ENCODE measurements around the gene MLIP. TPM values are rescaled to one million over a fixed set of nuclear protein-coding genes. Genes with fewer than 3 reads are reported as not detected.

Gene MLIP
- total and polyA plus RNA-seq, 2 of the 8 experiments (the other 6 are each of a cell fraction or from before 2014, with no cell fraction given) = not detected

DNA sequence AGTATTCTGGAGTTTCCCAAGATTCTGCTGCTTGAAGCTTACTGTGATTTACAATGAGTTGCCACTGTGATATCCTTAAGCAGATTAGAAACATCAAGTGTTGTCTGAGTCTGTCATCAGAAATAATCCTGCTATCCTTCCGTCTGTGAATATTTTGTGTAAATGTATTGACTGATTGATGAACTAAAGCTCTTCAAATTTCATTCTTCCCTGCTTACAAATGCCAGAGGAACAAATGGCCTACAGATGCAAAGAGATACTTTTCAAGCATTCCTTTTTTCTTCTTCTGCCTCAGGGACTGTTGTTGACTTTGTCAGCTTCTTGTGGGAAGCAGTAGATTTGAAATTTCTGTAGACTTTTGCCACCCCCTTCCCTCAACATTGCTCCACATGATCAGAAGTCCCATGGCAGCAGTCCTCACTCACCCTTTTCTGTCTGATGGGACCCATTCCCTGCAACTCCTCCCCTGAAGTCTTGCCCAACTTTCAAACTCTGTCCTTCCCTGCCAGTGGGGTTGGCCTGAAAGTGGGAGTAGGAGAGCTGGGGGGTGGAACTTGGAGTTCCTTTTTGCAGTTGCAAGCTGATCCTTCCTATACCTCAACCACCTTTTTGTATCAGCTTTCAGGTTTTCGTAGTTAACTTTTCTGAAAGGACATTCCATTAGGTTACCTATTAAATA, 38.5 kb upstream of the MLIP start:
- Histone ChIP-seq H2BK20ac (ENCODE audit: low read length) (no peak overlapping the region; the same call in 1 of the 2 replicates), H3K4me3 (ENCODE audit: extremely low read depth in 1 of 4, insufficient read depth in 2 of 4, low read depth in 3 of 4, low read length in 4 of 4) (no peak overlapping the region), H4K20me1 (replicated peaks in 1 of 2; ENCODE audit: control insufficient read depth in 1 of 2, insufficient read depth in 2 of 2, low read length in 2 of 2) (no peaks in the 10 kb centered on the region), H2BK5ac (ENCODE audit: low read depth, low read length) (no peak overlapping the region), H3K14ac (ENCODE audit: insufficient read length) (no peak overlapping the region), H2AK5ac (ENCODE audit: low read depth, low read length) (no peak overlapping the region), H3K27me3 (replicated peaks in 1 of 4; ENCODE audit: control insufficient read depth in 3 of 4, extremely low read depth in 1 of 4, insufficient read depth in 3 of 4, low read length in 3 of 4) (no peaks in the 10 kb centered on the region), H2AFZ (ENCODE audit: low read length) (0 out of 2 replicates have a peak overlapping the region, but pooled peaks have one; percentile 73), H3K79me2 (ENCODE audit: control insufficient read depth in 1 of 2, insufficient read depth in 2 of 2, low read length in 2 of 2) (no peaks in the 10 kb centered on the region), H2BK15ac (ENCODE audit: low read length) (no peak overlapping the region; the same call in 1 of the 2 replicates), H4K8ac (ENCODE audit: extremely low read depth, insufficient read depth, low read length) (no peak overlapping the region), H3K27ac (ENCODE audit: low read depth, low read length) (no peak overlapping the region), H3K23ac (ENCODE audit: insufficient read length) (no peak overlapping the region), H3K56ac (replicated peaks; ENCODE audit: insufficient read length, low read depth, low read length) (no peak overlapping the region), H3K79me1 (ENCODE audit: low read depth, low read length) (no peaks in the 10 kb centered on the region), H3K4ac (replicated peaks; ENCODE audit: insufficient read length, low read depth, low read length) (no peak overlapping the region), H3K4me1 (replicated peaks in 1 of 4; ENCODE audit: control insufficient read depth in 3 of 4, insufficient read depth in 4 of 4, low read length in 3 of 4) (peaks cover 5 to 11% (median 7%) of the 10 kb centered on the region in 4 experiments; a peak in 4 of 7 replicates), H2BK12ac (ENCODE audit: low read depth, low read length) (no peak overlapping the region), H3K9ac (replicated peaks in 1 of 4; ENCODE audit: extremely low read depth in 1 of 4, low read depth in 3 of 4, low read length in 3 of 4) (no peak overlapping the region), H3K18ac (ENCODE audit: extremely low read depth, low read length) (no peak overlapping the region; the same call in 1 of the 2 replicates), H3K23me2 (ENCODE audit: low read depth, low read length) (no peaks in the 10 kb centered on the region), H2BK120ac (replicated peaks; ENCODE audit: low read depth, low read length) (no peak overlapping the region), H4K91ac (replicated peaks; ENCODE audit: insufficient read length, low read length) (no peak overlapping the region), H3K4me2 (ENCODE audit: insufficient read depth in 1 of 2, low read depth in 2 of 2, low read length in 2 of 2) (no peak overlapping the region), H4K5ac (ENCODE audit: insufficient read length, low read depth, low read length) (no peak overlapping the region), H3K36me3 (ENCODE audit: control insufficient read depth in 2 of 4, insufficient read depth in 4 of 4, low read length in 3 of 4) (no peaks in the 10 kb centered on the region), H3K9me3 (ENCODE audit: insufficient read depth in 2 of 2, low read depth in 1 of 2, low read length in 1 of 2) (no peaks in the 10 kb centered on the region)
- DNase-seq (ENCODE audit: low read depth in 1 of 2, low spot score in 2 of 2) (no peak), FAIRE-seq (no peak)
- POLR2A ChIA-PET (ENCODE audit: partially characterized antibody) = no interaction called here
- CTCF ChIA-PET (ENCODE audit: partially characterized antibody) = interaction anchor here (0.6 to 1.5 kb wide), 4 partner anchors 86 to 1223 kb away, joined by 3 to 4 read pairs (median 3); no protein-coding TSS in a partner anchor
- 81% methylated on average over 2 of the region's 2 CpGs; no CpG with 5 or more reads in 1 of the 2 experiments for WGBS, 2 experiments (ENCODE audit: extremely low coverage in 1 of 2, insufficient coverage in 1 of 2, insufficient read length in 1 of 2, insufficient replicate concordance in 2 of 2, low coverage in 1 of 2, low lambda C conversion rate in 2 of 2, missing lambda C conversion rate in 1 of 2)
- no peak for TF ChIP-seq SP4 (IDR thresholded peaks at IDR 0.05; ENCODE audit: low read length)
- TF ChIP-seq, protein P1, sequence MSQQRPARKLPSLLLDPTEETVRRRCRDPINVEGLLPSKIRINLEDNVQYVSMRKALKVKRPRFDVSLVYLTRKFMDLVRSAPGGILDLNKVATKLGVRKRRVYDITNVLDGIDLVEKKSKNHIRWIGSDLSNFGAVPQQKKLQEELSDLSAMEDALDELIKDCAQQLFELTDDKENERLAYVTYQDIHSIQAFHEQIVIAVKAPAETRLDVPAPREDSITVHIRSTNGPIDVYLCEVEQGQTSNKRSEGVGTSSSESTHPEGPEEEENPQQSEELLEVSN (IDR thresholded peaks at IDR 0.05) = no peak
- TF ChIP-seq TAF1 (IDR thresholded peaks at IDR 0.05; ENCODE audit: low read depth, low read length) = no peak
- TF ChIP-seq CBX5 (IDR thresholded peaks at IDR 0.05; ENCODE audit: low read depth, low read length) = no peak
- no peak for TF ChIP-seq NRF1 (IDR thresholded peaks at IDR 0.05; ENCODE audit: low read depth, low read length)
- TF ChIP-seq KDM5A (IDR thresholded peaks at IDR 0.05; ENCODE audit: low read length) = no peak
- TF ChIP-seq SP1 (IDR thresholded peaks at IDR 0.05; ENCODE audit: low read depth, low read length) = no peak
- TF ChIP-seq TAF7 (optimal IDR thresholded peaks at IDR 0.05; ENCODE audit: borderline replicate concordance, low read depth, low read length) = no peak
- TF ChIP-seq, protein P2, sequence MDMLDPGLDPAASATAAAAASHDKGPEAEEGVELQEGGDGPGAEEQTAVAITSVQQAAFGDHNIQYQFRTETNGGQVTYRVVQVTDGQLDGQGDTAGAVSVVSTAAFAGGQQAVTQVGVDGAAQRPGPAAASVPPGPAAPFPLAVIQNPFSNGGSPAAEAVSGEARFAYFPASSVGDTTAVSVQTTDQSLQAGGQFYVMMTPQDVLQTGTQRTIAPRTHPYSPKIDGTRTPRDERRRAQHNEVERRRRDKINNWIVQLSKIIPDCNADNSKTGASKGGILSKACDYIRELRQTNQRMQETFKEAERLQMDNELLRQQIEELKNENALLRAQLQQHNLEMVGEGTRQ (IDR thresholded peaks at IDR 0.05; ENCODE audit: low read length) = no peak
- TF ChIP-seq RAD21 (IDR thresholded peaks at IDR 0.05 in 1 of 2, conservative IDR thresholded peaks at IDR 0.05 in 1 of 2; ENCODE audit: low read depth in 2 of 2, low read length in 2 of 2) = no peak
- TF ChIP-seq HDAC6 (IDR thresholded peaks at IDR 0.05; ENCODE audit: low read depth, low read length) = no peak
